COR-L47 (cell line): ENCODE measurements around the gene BICC1.

Experiments
- DNase-seq: peaks from one replicate; lab custom pipeline; 2025; lab: John Stamatoyannopoulos, UW

BICC1 gene

DNA sequence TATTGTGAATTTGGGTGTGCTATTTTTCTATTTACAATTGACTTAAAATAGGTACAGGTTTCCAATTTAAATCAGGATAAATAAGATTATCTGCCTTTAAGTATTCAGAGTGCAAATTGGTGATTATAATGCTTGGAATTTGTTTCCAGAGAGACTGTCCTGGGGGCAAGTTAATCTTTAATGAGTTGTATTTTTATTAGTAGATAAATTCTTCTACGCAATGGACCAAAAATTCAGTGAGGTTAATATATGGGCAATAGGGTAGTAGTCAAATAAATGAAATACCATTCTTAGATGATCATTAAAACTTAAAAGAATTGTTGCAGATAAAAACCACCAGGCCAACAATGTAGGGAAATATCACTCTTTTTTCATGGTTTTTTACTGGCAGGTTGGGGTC is 3.4 kb downstream of the BICC1 start:
- DNase-seq = no peak

GRCh38 chr10:58516671-58517070 is 4.0 kb downstream of the BICC1 start:
- DNase-seq = no peak

DNA sequence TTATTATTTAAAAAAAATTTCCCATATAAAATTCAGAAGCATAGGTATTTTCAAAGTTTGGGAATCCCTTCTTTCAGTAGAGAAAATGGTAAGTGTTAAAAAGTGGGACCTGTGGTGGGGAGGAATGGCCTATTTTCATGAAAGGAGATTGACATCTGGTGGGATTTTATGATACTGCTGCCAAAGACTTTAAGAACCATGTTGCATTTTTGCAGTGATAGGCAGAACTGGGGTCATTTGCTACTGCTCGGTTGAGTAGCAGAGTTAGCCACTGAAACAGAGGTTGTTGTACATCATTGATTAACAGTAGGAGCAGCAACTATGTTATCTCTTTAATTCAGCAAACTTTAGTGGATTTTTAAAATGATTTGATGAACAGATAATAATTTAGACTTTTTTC is 4.4 kb downstream of the BICC1 start:
- no peak for DNase-seq

- no peak for DNase-seq
These were observed 5.1 kb downstream of the BICC1 start for GRCh38 chr10:58517491-58518355.

GRCh38 chr10:58518775-58519174 is 6.1 kb downstream of the BICC1 start:
- no peak for DNase-seq

- no peak for DNase-seq
These were observed 16.5 kb downstream of the BICC1 start for GRCh38 chr10:58529077-58529728.

- DNase-seq = peak; percentile 63
These were observed 18.5 kb downstream of the BICC1 start for GRCh38 chr10:58531084-58531695.

DNA sequence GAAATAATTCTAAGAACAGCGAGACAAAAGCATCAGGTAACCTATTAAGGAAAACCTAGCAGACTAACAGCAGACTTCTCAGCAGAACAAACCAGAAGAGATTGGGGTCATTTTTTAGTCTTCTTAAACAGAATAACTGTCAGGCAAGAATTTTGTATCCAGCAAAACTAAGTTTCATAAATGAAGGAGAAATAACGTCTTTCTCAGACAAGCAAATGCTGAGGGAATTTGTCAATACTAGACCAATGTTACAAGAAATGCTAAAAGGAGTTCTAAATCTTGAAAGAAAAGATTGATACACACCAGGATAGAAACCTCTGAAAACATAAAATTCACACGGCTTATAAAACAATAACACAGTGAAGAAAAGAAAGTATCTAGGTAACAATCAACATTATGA is 22.6 kb downstream of the BICC1 start:
- no peak for DNase-seq

DNA sequence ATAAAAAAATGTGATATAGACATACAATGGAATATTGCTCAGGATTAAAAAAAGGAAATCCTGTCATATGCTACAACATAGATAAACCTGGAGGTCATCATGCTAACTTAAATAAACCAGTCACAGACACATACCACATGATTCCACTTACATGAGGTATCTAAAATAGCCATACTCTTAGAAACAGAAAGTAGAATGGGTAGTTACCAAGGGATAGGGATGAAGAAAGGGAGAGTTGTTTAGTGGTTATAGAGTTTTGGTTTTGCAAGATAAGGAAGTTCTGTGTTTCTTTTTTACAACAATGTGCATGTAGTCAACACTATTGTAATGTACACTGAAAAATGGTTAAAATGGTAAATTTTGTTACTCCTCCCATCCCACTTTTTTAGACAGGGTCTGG is 30.5 kb downstream of the BICC1 start:
- DNase-seq = no peak

GRCh38 chr10:58544135-58544534 is 31.5 kb downstream of the BICC1 start:
- no peak for DNase-seq

DNA sequence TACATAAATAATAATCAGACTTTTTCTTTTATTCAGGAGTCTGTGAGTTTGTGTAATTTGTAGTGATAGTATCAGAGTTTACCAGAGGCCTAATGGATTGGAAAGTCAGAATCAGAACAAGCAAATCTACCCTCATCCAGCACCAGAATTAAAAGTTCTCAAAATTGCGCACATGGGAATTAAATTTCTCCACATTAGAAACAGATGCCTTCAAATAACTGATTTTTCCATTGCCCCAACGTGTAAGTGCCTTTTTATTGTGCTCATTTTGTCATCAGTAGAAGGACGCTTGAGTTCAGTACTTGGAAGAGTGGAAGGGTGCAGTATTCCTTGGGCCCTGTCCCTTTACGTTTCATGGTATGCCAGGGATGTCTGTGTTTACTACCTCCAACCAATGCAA is 32.8 kb downstream of the BICC1 start:
- DNase-seq = no peak

- DNase-seq = no peak
These were observed 33.5 kb downstream of the BICC1 start for GRCh38 chr10:58546137-58546536.

DNA sequence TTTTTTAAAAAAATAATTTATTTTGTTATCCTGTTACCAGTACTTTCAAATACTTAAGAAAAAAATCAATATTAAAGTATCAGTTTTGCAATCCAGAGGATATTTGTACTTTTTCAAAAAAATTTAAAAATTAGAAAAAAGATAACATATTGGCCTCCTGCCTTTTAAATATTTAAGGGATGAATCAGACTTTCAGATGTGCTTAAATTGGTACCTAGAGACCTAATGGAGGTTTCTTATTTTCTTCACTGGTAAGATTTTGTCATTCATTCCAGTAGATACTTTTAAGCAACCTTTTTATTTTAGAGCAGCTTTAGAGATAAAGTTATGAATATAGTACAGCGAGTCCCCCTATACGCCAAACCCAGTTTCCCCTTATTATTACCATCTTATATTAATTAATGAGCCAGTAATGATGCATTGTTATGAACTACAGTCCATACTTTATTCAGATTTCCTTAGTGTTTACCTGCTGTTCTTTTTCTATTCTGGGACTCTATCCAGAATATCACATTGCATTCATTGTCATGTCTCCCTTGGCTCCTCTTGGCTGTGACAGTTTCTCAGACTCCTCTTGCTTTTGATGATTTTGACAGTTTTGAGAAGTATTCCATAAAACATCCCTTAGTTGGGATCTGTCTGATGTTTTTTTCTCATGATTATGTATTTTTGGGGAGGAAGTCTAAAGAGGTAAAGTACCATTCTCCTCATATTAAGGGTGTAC is 34.2 kb downstream of the BICC1 start:
- DNase-seq = no peak

- DNase-seq = no peak
These were observed 35.3 kb downstream of the BICC1 start for GRCh38 chr10:58547963-58548362.

- no peak for DNase-seq
These were observed 41.6 kb downstream of the BICC1 start for GRCh38 chr10:58554316-58554715.

DNA sequence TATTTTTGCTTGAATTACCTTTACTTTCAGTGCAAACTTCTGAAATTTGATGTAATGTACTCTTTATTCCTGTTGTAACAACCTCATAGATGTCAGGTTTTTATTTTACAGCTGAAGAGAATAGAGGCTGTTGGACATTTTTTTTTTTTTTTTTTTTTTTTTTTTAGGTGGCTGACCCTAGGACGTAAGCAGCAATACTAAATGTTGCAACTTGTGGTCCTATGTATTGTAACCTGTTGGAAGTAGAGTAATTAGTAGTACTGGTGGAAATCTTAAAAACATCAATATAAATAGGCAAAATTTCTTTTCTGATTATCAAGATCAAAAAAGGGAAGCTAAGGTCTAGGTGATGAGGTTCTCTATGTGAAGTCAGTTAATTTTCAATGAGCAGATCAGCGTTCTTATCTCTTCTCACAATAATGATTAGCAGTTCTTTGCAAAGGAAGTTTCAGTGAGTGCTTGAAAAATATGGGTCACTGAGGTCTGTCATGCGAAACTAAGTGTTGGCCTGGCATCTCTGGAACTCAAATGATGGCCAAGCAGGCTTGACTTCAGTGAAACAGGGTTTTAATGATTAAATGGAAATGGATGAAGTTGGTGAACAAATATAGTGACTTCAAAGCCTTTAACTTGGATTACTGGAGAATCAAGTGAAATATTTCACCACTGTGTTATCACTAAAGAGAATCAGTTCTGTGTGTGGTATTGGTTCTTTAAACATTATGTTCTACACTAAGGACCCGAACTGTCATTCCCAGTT is 42.7 kb downstream of the BICC1 start:
- no peak for DNase-seq

DNA sequence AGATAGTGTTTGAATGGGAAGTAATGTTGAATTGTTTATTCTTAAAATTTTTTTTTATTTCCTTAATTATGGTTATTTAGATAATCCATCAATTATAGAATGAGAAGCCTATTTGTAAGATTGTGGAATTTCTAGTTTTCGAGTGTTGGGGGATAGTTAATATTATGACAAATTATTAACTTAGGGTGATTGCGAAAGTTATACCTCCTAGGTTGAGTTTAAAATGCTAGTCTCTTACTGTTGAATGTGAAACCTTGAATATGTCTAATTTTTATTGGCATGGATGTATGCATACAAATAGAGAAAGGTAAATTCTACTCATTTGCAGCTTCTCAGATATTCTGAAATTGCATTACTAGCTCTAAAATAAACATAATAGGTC is 43.2 kb downstream of the BICC1 start:
- DNase-seq = no peak

DNA sequence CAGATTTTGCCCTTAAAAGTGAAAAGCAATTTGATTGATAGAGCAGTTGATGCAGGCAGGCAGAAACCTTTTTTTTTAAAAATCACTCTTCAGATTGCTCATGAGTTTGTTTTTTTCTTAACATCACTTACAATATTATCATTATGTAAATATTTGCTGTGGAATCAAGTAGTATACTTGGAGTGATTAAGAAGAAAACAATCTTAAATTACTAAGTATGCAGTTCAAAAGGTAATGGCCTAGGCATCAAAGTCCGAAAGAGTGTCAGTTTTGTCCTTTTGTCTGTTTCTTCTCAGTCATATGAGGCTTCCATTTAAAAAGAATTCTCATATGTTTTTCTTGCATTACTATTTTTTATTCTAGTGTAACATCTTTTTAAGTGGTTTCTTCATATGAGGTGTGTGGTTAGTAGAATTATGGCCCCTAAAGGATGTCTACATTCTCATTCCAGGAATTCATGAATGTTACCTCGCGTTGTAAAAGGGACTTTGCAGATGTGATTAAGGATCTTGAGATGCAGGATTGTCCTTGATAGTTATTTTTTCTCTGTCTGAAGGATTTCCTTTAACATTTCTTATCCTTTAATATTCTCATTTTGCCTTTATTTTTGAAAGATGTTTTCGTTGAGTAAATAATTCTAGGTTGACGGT is 44.0 kb downstream of the BICC1 start:
- no peak for DNase-seq

- DNase-seq = no peak
These were observed 45.0 kb downstream of the BICC1 start for GRCh38 chr10:58557714-58558113.

- DNase-seq = no peak
These were observed 47.4 kb downstream of the BICC1 start for GRCh38 chr10:58560068-58560467.

DNA sequence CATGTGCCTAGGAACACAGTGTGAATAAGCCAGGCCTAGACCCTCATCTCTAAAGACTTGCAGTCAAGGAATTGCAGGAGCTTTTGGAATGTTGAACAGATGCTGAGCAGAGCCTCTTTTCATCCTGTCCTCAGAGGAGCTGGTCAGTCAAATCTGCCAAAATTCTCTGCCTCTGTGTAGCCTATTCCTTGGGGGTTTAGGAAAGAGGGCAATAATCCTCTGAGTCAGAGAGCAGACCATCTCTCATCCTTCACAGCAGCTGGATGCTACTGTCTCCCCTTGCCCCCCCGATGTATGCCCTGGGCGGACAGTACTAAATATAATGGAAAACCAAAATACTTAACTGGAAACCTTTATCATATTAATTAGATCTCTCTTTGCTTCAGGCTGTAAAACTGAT is 52.6 kb downstream of the BICC1 start:
- no peak for DNase-seq
